ENCODE data around the gene SRA1.

DNA sequence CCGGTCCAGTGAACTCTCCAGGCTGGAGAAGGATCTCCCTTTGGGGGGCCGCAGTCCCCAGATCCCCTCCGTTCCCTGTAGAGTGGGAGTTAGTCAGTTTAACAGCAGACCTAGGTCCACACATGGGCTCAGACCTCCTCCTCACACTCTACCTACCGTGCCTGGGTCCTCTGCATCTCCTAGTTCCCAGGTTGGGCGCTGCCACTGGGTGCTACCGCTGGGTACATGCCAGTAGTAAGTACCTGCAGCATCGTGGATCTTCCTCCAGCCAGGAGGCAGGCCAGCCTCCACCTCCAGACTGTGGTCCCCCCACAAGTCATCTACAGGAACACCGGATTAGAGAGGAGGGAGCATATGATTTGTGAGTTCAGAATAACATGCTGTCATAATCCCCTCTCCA, 6.3 kb upstream of the SRA1 start:
- TF ChIP-seq, protein P1, sequence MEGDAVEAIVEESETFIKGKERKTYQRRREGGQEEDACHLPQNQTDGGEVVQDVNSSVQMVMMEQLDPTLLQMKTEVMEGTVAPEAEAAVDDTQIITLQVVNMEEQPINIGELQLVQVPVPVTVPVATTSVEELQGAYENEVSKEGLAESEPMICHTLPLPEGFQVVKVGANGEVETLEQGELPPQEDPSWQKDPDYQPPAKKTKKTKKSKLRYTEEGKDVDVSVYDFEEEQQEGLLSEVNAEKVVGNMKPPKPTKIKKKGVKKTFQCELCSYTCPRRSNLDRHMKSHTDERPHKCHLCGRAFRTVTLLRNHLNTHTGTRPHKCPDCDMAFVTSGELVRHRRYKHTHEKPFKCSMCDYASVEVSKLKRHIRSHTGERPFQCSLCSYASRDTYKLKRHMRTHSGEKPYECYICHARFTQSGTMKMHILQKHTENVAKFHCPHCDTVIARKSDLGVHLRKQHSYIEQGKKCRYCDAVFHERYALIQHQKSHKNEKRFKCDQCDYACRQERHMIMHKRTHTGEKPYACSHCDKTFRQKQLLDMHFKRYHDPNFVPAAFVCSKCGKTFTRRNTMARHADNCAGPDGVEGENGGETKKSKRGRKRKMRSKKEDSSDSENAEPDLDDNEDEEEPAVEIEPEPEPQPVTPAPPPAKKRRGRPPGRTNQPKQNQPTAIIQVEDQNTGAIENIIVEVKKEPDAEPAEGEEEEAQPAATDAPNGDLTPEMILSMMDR (IDR thresholded peaks at IDR 0.05): no peak
- no peak for TF ChIP-seq POLR2A (IDR thresholded peaks at IDR 0.05)
